Panc1 (cell line): ENCODE results near the gene ZG16B.

Source experiments
- POLR2AphosphoS5 ChIP-seq: IDR thresholded peaks from 2 replicates; pipeline ENCODE4 v1.6.1; 2012; ENCODE audit warnings: mild to moderate bottlenecking, low read depth, low read length, moderate library complexity
- TCF7L2 ChIP-seq: IDR thresholded peaks from 2 replicates; pipeline ENCODE4 v1.6.1; 2011; ENCODE audit warnings: mild to moderate bottlenecking, low read depth, low read length, inconsistent platforms
- TF ChIP-seq, protein P1 (sequence below): fragments of 450-650 bp; IDR thresholded peaks from 2 replicates; pipeline ENCODE4 v1.5.1; 2017; ENCODE audit warnings: mild to moderate bottlenecking

DNA sequence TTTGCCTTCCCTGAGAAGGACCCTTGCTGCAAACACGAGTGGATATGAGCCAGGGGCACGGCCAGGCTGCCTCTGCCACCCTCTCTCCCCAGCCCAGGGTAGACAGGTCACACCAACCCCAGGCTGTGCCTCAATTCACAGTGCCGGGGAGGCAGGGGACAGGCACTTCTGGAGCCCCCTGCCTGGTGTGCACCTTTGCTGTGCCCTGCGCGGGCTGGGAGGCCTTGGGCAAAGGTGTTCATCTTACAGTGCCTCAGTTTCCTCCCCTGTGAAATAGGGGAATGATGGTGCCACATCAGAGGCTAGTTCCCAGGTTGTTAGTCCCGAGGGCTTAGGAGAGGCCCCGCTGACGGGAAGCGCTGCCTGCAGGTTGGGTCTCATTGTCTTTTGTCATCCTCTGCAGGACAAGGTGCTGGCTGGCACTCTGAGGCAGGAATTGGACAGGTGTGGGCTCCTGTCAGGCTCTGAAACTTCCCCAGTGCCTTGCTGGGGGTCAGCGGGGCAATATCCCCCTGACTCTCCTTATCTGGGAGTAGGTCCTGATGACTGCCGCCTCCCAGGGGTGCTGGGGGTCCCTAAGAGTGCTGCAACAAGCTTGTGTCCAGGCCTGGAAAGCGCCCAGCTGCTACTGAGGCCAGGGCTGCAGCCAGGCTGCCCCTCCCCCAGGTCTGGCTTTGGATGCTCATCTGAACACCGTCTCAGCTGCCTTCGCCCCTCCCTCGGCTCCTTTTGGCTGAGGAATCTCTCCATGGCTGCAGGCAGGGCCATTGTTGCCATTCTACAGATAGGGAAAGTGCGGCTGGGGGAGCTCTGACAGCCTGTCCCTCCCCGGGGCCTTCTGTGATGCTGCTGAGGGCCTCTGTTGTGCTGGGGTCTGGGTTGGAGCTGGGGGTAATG, 9.9 kb upstream of the ZG16B start:
- no peak for TF ChIP-seq TCF7L2
- TF ChIP-seq, protein P1, sequence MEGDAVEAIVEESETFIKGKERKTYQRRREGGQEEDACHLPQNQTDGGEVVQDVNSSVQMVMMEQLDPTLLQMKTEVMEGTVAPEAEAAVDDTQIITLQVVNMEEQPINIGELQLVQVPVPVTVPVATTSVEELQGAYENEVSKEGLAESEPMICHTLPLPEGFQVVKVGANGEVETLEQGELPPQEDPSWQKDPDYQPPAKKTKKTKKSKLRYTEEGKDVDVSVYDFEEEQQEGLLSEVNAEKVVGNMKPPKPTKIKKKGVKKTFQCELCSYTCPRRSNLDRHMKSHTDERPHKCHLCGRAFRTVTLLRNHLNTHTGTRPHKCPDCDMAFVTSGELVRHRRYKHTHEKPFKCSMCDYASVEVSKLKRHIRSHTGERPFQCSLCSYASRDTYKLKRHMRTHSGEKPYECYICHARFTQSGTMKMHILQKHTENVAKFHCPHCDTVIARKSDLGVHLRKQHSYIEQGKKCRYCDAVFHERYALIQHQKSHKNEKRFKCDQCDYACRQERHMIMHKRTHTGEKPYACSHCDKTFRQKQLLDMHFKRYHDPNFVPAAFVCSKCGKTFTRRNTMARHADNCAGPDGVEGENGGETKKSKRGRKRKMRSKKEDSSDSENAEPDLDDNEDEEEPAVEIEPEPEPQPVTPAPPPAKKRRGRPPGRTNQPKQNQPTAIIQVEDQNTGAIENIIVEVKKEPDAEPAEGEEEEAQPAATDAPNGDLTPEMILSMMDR: no peak
- no peak for TF ChIP-seq POLR2AphosphoS5
